MM.1S (cell line): ENCODE results near the gene YDJC.

ENCODE experiments used
- DNase-seq: peaks from one replicate; pipeline ENCODE4 v3.0.0-alpha.2; 2015
- H2AFZ ChIP-seq: fragments of 300-600 bp; sonication (generic); 2 replicates; pipeline ENCODE4 v1.6.0; 2016; ENCODE audit warnings: antibody characterized with exemption, low read length
- H3F3A ChIP-seq: fragments of 300-600 bp; sonication (generic); 2 replicates; pipeline ENCODE4 v1.6.1; 2016; ENCODE audit warnings: mild to moderate bottlenecking, antibody characterized with exemption, low read length, moderate library complexity, mixed read lengths; ENCODE audit not compliant: insufficient read depth
- H3K27ac ChIP-seq: fragments of 300-600 bp; sonication (generic); 2 replicates; pipeline ENCODE4 v1.5.1; 2016; ENCODE audit warnings: mild to moderate bottlenecking, low read length
- H3K27me3 ChIP-seq: fragments of 300-600 bp; sonication (generic); replicated peaks from 2 replicates; pipeline ENCODE4 v1.6.0; 2016; ENCODE audit warnings: low read length; ENCODE audit not compliant: insufficient read depth
- H3K36me3 ChIP-seq: fragments of 300-600 bp; sonication (generic); replicated peaks from 2 replicates; pipeline ENCODE4 v1.6.1; 2016; ENCODE audit warnings: mild to moderate bottlenecking, low read length, mixed read lengths; ENCODE audit not compliant: insufficient read depth
- H3K4me1 ChIP-seq: fragments of 300-600 bp; sonication (generic); 2 replicates; pipeline ENCODE4 v1.6.1; 2016; ENCODE audit warnings: low read length, mixed read lengths
- H3K4me2 ChIP-seq: fragments of 300-600 bp; sonication (generic); 2 replicates; pipeline ENCODE4 v1.6.0; 2016; ENCODE audit warnings: low read depth, low read length
- H3K4me3 ChIP-seq: fragments of 300-600 bp; sonication (generic); 2 replicates; pipeline ENCODE4 v1.5.1; 2016; ENCODE audit warnings: low read length, mixed read lengths
- H3K79me2 ChIP-seq: fragments of 300-600 bp; sonication (generic); 2 replicates; pipeline ENCODE4 v1.6.1; 2016; ENCODE audit warnings: mixed run types, low read length, mixed read lengths
- H3K9ac ChIP-seq: fragments of 300-600 bp; sonication (generic); 2 replicates; pipeline ENCODE4 v1.6.1; 2016; ENCODE audit warnings: low read length, mixed read lengths
- H3K9me2 ChIP-seq: fragments of 300-600 bp; sonication (generic); replicated peaks from 2 replicates; pipeline ENCODE4 v1.6.1; 2016; ENCODE audit warnings: mild to moderate bottlenecking, low read length, mixed read lengths; ENCODE audit not compliant: insufficient read depth
- H3K9me3 ChIP-seq: fragments of 300-600 bp; sonication (generic); replicated peaks from 2 replicates; pipeline ENCODE4 v1.6.1; 2016; ENCODE audit warnings: mild to moderate bottlenecking, low read length, mixed read lengths; ENCODE audit not compliant: insufficient read depth
- H4K20me1 ChIP-seq: fragments of 300-600 bp; sonication (generic); 2 replicates; pipeline ENCODE4 v1.6.1; 2016; ENCODE audit warnings: mild to moderate bottlenecking, low read length, moderate library complexity, mixed read lengths; ENCODE audit not compliant: insufficient read depth
- CTCF ChIP-seq: fragments of 300-600 bp; sonication (generic); IDR thresholded peaks from 2 replicates; pipeline ENCODE4 v1.5.1; 2016; ENCODE audit warnings: antibody characterized with exemption, low read length, mixed read lengths
- EZH2 ChIP-seq: fragments of 300-600 bp; sonication (generic); optimal IDR thresholded peaks from 2 replicates; pipeline ENCODE3; 2017; ENCODE audit warnings: low read depth, mild to moderate bottlenecking, antibody characterized with exemption, low read length, mixed read lengths
- EZH2phosphoT487 ChIP-seq: fragments of 300-600 bp; sonication (generic); IDR thresholded peaks from 2 replicates; pipeline ENCODE4 v1.6.1; 2018; ENCODE audit warnings: antibody characterized with exemption, low read length

The YDJC gene

GRCh38 chr22:21665047-21665851, 35.4 kb upstream of the YDJC start:
- no peak for TF ChIP-seq EZH2phosphoT487
- TF ChIP-seq CTCF = no peak
- no peak for TF ChIP-seq EZH2
- peak overlapping the region; percentile 74 for H2AFZ ChIP-seq
- H3K4me1 ChIP-seq = no peaks in the 10 kb centered on the region
- no peaks in the 10 kb centered on the region for H3K9me2 ChIP-seq
- no peaks in the 10 kb centered on the region for H4K20me1 ChIP-seq
- peak overlapping the region; percentile 68; the same call in 1 of the 2 replicates for H3K27ac ChIP-seq
- peaks cover 14% of the 10 kb centered on the region for H3K27me3 ChIP-seq
- H3K36me3 ChIP-seq = no peaks in the 10 kb centered on the region
- peak overlapping the region; percentile 74; the same call in 1 of the 2 replicates for H3K9ac ChIP-seq
- peaks cover 17% of the 10 kb centered on the region for H3K79me2 ChIP-seq
- peaks cover 3% of the 10 kb centered on the region; the same call in 1 of the 2 replicates for H3F3A ChIP-seq
- H3K9me3 ChIP-seq = no peaks in the 10 kb centered on the region
- no peak for DNase-seq
- peak overlapping the region; percentile 77; the same call in 1 of the 2 replicates for H3K4me2 ChIP-seq
- H3K4me3 ChIP-seq = peak overlapping the region; percentile 88

GRCh38 chr22:21663738-21664137, 33.9 kb upstream of the YDJC start:
- Histone ChIP-seq H3K4me1 (no peaks in the 10 kb centered on the region), H3K4me2 (no peak overlapping the region), H3K9me2 (no peaks in the 10 kb centered on the region), H2AFZ (no peak overlapping the region), H3F3A (peaks cover 3% of the 10 kb centered on the region; the same call in 1 of the 2 replicates), H3K9ac (no peak overlapping the region), H3K4me3 (no peak overlapping the region), H4K20me1 (no peaks in the 10 kb centered on the region), H3K27me3 (peaks cover 14% of the 10 kb centered on the region), H3K36me3 (no peaks in the 10 kb centered on the region), H3K9me3 (no peaks in the 10 kb centered on the region), H3K79me2 (peaks cover 14% of the 10 kb centered on the region), H3K27ac (no peak overlapping the region)
- no peak for DNase-seq
- no peak for TF ChIP-seq EZH2phosphoT487
- TF ChIP-seq CTCF = no peak
- TF ChIP-seq EZH2 = no peak

GRCh38 chr22:21661991-21662390, 32.2 kb upstream of the YDJC start:
- Histone ChIP-seq H3K4me3 (no peak overlapping the region), H3K9me2 (no peaks in the 10 kb centered on the region), H2AFZ (no peak overlapping the region), H3K4me1 (peaks cover 3% of the 10 kb centered on the region), H3K36me3 (no peaks in the 10 kb centered on the region), H3K4me2 (no peak overlapping the region), H3F3A (peaks cover 5% of the 10 kb centered on the region; the same call in 1 of the 2 replicates), H3K9ac (no peak overlapping the region), H4K20me1 (no peaks in the 10 kb centered on the region), H3K27ac (no peak overlapping the region), H3K9me3 (no peaks in the 10 kb centered on the region), H3K79me2 (peaks cover 5% of the 10 kb centered on the region), H3K27me3 (peaks cover 14% of the 10 kb centered on the region)
- DNase-seq = no peak
- TF ChIP-seq EZH2phosphoT487 (no peak), CTCF (no peak), EZH2 (no peak)
